ENCODE measurements around the gene RBM18. TPM values are rescaled to one million over a fixed set of nuclear protein-coding genes. Genes with fewer than 3 reads are reported as not detected.

Gene RBM18, protein sequence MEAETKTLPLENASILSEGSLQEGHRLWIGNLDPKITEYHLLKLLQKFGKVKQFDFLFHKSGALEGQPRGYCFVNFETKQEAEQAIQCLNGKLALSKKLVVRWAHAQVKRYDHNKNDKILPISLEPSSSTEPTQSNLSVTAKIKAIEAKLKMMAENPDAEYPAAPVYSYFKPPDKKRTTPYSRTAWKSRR
- total RNA-seq (10 to 100 TPM; 36.2 to 47.6 (median 43.4) TPM), polyA plus RNA-seq (10 to 100 TPM in 1 of 2 donors, 1 to 10 TPM in 1; 6.0 to 13.6 TPM)
- long read RNA-seq, donor 1, full-length matches to known transcripts = 144 of 165 reads
- long read RNA-seq, donor 1, partial matches to known transcripts = 9 of 165 reads
- long read RNA-seq, donor 1, other reads (novel, unspliced or antisense) = 12 of 165 reads
- long read RNA-seq, donor 2, full-length matches to known transcripts = 122 of 136 reads
- long read RNA-seq, donor 2, partial matches to known transcripts = 7 of 136 reads
- long read RNA-seq, donor 2, other reads (novel, unspliced or antisense) = 7 of 136 reads
- long read RNA-seq, donor 3, full-length matches to known transcripts = 279 of 321 reads
- long read RNA-seq, donor 3, partial matches to known transcripts = 17 of 321 reads
- long read RNA-seq, donor 3, other reads (novel, unspliced or antisense) = 25 of 321 reads

DNA sequence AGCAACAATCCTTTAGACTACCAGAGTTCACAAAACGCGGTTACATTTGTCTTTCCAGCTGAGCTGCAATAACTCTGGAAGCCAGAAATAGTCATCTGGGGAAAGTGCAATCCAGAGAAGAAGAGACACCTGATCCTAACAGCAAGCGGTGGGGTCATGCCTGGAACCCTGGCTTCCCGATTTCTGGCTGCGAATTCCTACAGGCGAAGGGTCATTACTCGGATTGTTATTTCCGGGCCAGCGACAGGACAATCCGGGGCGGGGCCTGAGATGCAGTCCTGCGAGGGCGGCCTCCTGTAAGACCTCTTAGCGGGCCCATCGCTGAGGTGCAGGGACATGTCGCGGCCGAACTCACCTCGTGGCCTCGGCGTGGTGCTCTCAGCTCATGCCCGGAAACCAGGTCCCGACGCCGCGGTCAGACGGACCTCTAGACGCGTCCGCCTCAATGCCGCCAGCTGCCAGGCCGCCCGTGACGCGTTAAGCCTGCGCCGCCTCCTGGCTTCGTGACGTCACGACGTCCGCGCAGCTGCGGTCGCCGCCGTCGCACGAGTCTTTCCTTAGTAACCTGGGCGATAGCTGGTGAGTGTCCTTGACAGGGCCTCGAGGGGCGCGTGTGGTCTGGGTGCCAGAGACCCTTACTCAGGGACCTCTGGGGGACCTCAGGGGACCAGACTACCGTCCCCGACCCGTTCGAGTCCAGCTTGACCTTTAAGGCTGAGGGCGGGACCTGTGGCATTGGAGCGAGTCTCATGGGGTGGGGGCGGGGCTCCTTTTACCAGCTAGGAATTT lies at the start of gene RBM18, which contains the start of gene MRRF:
Gene RBM18, minus strand, starts transcription at position 481 of the 789 bp plus-strand sequence. CDS start 3,348 bp downstream, outside the sequence.
Gene MRRF, plus strand, starts transcription at position 523 of the 789 bp plus-strand sequence. CDS start 6,010 bp downstream, outside the sequence.
- Histone ChIP-seq H3K4me1 (peaks cover 5 to 72% (median 52%) of the 10 kb centered on the region in 9 donors), H3K27ac (peak within 1 kb of the TSS; percentile 46 to 98 (median 94)), H3K9me3 (no peaks in the 10 kb centered on the region), H3K36me3 (peaks cover 0 to 27% (median 3%) of the 10 kb centered on the region in 9 donors), H3K27me3 (no peaks in the 10 kb centered on the region), H3K4me3 (peak within 1 kb of the TSS; percentile 38 to 87 (median 68))
- peak; percentile 91 to 96 (median 93) for ATAC-seq
- peak; percentile 90 to 91 for DNase-seq
- TF ChIP-seq, protein P1, sequence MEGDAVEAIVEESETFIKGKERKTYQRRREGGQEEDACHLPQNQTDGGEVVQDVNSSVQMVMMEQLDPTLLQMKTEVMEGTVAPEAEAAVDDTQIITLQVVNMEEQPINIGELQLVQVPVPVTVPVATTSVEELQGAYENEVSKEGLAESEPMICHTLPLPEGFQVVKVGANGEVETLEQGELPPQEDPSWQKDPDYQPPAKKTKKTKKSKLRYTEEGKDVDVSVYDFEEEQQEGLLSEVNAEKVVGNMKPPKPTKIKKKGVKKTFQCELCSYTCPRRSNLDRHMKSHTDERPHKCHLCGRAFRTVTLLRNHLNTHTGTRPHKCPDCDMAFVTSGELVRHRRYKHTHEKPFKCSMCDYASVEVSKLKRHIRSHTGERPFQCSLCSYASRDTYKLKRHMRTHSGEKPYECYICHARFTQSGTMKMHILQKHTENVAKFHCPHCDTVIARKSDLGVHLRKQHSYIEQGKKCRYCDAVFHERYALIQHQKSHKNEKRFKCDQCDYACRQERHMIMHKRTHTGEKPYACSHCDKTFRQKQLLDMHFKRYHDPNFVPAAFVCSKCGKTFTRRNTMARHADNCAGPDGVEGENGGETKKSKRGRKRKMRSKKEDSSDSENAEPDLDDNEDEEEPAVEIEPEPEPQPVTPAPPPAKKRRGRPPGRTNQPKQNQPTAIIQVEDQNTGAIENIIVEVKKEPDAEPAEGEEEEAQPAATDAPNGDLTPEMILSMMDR (IDR thresholded peaks at IDR 0.05) = peak in 2 of 9 donors; percentile 6 to 25
- 0% methylated on average over 60 of the region's 60 CpGs for WGBS, 2 donors
- intact Hi-C loops (cut with DNase I) = loop anchor here in 6 of 10 donors (5.0 to 10.0 kb wide), 8 partner anchors 43 to 140 kb away; partner anchors contain the start of genes MORN5 (in 2 of the 6) and NDUFA8 (in 2 of the 6)

DNA sequence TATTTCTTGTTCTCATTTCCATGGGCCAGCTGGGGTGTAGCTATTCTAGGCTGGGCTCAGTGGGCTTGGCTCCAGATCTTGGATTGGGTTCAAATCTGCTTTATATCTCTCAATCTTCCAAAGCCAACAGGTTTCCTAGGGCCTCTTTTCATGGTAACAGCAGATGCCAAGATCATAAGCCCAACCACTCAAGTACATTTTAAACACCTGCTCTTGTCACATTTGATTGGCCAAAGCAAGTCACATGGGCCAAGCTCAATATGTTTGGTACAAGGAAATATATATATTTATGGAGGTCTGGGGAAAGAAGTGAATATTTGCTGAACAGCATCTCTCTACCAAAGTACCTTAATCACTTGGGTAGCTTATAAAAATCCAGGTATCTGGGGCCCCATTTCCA lies 49.5 kb upstream of the RBM18 start:
- Histone ChIP-seq H3K9me3 (no peaks in the 10 kb centered on the region), H3K36me3 (peaks cover 0 to 95% (median 37%) of the 10 kb centered on the region in 9 donors), H3K27me3 (no peaks in the 10 kb centered on the region), H3K4me1 (peaks cover 0 to 24% (median 5%) of the 10 kb centered on the region in 9 donors), H3K27ac (no peak overlapping the region), H3K4me3 (no peak overlapping the region)
- intact Hi-C loops (cut with DNase I) = no loop called here
- TF ChIP-seq, protein P1 (IDR thresholded peaks at IDR 0.05) = no peak
- DNase-seq (no peak), ATAC-seq (no peak)

DNA sequence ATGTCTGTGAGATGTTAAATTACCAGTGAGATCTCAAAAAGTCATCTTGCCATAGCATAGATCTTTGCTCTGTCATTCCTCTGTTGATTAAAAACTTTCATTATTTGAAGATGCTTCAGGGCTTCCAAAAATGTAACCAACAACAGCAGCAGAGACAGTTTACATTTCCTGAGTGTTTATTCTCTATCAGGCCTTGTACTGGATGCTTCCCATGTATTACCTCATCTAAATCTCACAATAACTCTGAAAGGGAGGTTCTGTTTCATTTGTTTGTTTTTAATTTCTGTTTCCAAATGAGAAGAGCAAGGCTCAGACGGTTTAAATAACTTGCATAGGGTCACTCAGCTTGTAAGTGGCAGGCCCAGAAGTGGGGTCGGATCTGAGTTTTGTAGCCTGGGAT lies 45.2 kb upstream of the RBM18 start:
- intact Hi-C loops (cut with DNase I) = loop anchor here in 2 of 10 donors (5.0 kb wide), 1 partner anchor 48 kb away; the partner anchor contains the start of genes MRRF (in 2 of the 2) and RBM18 (in 2 of the 2)

More for the DNA sequence above, 45.2 kb upstream of the RBM18 start:
- ATAC-seq = no peak
- TF ChIP-seq, protein P1 (IDR thresholded peaks at IDR 0.05) = no peak
- H3K4me3 ChIP-seq = no peak overlapping the region
- WGBS, 2 donors = 88 to 89% methylated on average over 2 of the region's 2 CpGs
- no peaks in the 10 kb centered on the region for H3K9me3 ChIP-seq
- H3K27me3 ChIP-seq = no peaks in the 10 kb centered on the region
- H3K27ac ChIP-seq = no peak overlapping the region
- DNase-seq = no peak
- H3K36me3 ChIP-seq = peaks cover 0 to 100% (median 36%) of the 10 kb centered on the region in 9 donors
- H3K4me1 ChIP-seq = peaks cover 0 to 31% (median 16%) of the 10 kb centered on the region in 9 donors

Data from heart right ventricle (tissue), 16 donors.